HL-60 (cell line): ENCODE measurements around the gene KRT86.

Source experiments
- DNase-seq, 2 experiments: peaks; one replicate each; pipeline ENCODE4 v3.0.0-alpha.2; 2010 to 2020; ENCODE audit warnings: low read depth in 1 of 2, low spot score in 1 of 2
- H3K27ac ChIP-seq: fragments of 250-450 bp; sonication (Bioruptor Pico); replicated peaks from 2 replicates; pipeline ENCODE4 v1.5.1; 2020; ENCODE audit warnings: mild to moderate bottlenecking, moderate library complexity
- H3K27me3 ChIP-seq: fragments of 250-450 bp; sonication (Bioruptor Pico); 2 replicates; pipeline ENCODE4 v1.5.1; 2021; ENCODE audit warnings: mild to moderate bottlenecking, moderate library complexity; ENCODE audit not compliant: insufficient read depth, poor library complexity, severe bottlenecking
- H3K4me3 ChIP-seq: replicated peaks from 2 replicates; pipeline ENCODE4 v1.5.1; 2011; ENCODE audit warnings: mild to moderate bottlenecking, control low read depth, low read length; ENCODE audit not compliant: insufficient read depth
- CTCF ChIP-seq: IDR thresholded peaks from one replicate; pipeline ENCODE4 v1.5.1; 2011; ENCODE audit warnings: low read length, control low read depth, inconsistent platforms; ENCODE audit not compliant: insufficient read depth
- GABPA ChIP-seq: IDR thresholded peaks from 2 replicates; pipeline ENCODE4 v1.6.1; 2012; ENCODE audit warnings: low read depth
- POLR2AphosphoS5 ChIP-seq: IDR thresholded peaks from 2 replicates; pipeline ENCODE4 v1.6.1; 2012; ENCODE audit warnings: low read depth
- SPI1 ChIP-seq: IDR thresholded peaks from 2 replicates; pipeline ENCODE4 v1.6.1; 2012; ENCODE audit warnings: low read depth, mild to moderate bottlenecking, borderline replicate concordance
- TF ChIP-seq, protein P1 (sequence below): IDR thresholded peaks from 2 replicates; pipeline ENCODE4 v1.6.1; 2012; ENCODE audit warnings: low read depth; ENCODE audit not compliant: insufficient replicate concordance

The KRT86 gene

DNA sequence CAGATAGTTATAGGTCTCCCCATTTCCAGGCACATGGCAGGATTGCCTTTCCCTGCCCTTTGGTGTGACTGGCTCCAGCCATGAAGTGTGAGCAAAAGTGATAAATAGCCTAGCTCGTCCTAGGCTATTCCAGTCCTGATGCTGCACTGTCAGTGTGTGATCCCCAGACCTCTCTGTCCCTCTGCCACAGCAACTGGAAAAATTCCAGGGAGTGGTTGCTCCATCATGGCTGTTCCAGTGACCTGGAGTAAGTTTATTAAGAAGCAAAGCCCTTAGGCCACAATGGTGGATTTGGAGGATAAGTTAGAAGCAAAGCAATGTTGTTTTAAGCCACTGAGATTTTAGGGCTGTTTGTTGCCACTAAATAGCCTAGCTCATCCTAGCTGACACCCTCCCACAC, 56.6 kb downstream of the KRT86 start:
- no peak overlapping the region for H3K4me3 ChIP-seq
- no peak for TF ChIP-seq GABPA
- TF ChIP-seq, protein P1, sequence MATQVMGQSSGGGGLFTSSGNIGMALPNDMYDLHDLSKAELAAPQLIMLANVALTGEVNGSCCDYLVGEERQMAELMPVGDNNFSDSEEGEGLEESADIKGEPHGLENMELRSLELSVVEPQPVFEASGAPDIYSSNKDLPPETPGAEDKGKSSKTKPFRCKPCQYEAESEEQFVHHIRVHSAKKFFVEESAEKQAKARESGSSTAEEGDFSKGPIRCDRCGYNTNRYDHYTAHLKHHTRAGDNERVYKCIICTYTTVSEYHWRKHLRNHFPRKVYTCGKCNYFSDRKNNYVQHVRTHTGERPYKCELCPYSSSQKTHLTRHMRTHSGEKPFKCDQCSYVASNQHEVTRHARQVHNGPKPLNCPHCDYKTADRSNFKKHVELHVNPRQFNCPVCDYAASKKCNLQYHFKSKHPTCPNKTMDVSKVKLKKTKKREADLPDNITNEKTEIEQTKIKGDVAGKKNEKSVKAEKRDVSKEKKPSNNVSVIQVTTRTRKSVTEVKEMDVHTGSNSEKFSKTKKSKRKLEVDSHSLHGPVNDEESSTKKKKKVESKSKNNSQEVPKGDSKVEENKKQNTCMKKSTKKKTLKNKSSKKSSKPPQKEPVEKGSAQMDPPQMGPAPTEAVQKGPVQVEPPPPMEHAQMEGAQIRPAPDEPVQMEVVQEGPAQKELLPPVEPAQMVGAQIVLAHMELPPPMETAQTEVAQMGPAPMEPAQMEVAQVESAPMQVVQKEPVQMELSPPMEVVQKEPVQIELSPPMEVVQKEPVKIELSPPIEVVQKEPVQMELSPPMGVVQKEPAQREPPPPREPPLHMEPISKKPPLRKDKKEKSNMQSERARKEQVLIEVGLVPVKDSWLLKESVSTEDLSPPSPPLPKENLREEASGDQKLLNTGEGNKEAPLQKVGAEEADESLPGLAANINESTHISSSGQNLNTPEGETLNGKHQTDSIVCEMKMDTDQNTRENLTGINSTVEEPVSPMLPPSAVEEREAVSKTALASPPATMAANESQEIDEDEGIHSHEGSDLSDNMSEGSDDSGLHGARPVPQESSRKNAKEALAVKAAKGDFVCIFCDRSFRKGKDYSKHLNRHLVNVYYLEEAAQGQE, result no peak
- TF ChIP-seq CTCF, result no peak
- TF ChIP-seq SPI1, result no peak
- no peak for TF ChIP-seq POLR2AphosphoS5
- DNase-seq, result no peak
- H3K27me3 ChIP-seq, result peaks cover 13% of the 10 kb centered on the region
- H3K27ac ChIP-seq, result no peak overlapping the region

- Histone ChIP-seq H3K27me3 (peaks cover 15% of the 10 kb centered on the region), H3K4me3 (no peak overlapping the region), H3K27ac (no peak overlapping the region)
- TF ChIP-seq GABPA, result no peak
- TF ChIP-seq CTCF, result no peak
- TF ChIP-seq, protein P1, result no peak
- no peak for TF ChIP-seq POLR2AphosphoS5
- TF ChIP-seq SPI1, result no peak
- no peak for DNase-seq
Observed at GRCh38 chr12:52331833-52332232, 57.4 kb downstream of the KRT86 start.

DNA sequence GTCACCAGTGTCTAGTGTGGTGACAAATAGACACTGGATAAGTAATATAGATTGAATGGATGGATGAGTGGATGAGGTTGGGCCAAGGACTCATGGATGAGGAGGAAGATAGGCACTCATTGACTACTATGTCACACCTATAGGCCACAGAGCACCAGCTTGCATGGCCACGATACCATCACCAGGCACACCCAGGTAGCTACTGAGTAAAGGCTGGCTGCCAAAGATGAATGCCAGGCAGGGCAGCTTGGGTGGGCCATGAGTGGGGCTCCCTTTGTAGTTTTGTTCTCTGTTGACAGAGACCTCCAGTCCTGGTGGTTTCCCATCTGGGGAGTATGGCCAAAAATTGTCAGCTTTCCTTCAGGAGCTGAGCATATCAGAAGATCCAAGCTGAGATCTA, 57.9 kb downstream of the KRT86 start:
- Histone ChIP-seq H3K27me3 (peaks cover 16% of the 10 kb centered on the region), H3K27ac (no peak overlapping the region), H3K4me3 (no peak overlapping the region)
- no peak for TF ChIP-seq CTCF
- no peak for TF ChIP-seq GABPA
- TF ChIP-seq, protein P1, result no peak
- no peak for TF ChIP-seq POLR2AphosphoS5
- no peak for TF ChIP-seq SPI1
- DNase-seq, result no peak
